ENCODE results near the gene BCAN.

- TF ChIP-seq CTCF (IDR thresholded peaks at IDR 0.05) (peak; percentile 55 to 84 (median 64)), POLR2A (IDR thresholded peaks at IDR 0.05) (no peak)
These were observed 64.2 kb downstream of the BCAN start for GRCh38 chr1:156705918-156706656.
